ENCODE results near the gene TCP1. TPM values are rescaled to one million over a fixed set of nuclear protein-coding genes. Genes with fewer than 3 reads are reported as not detected.
A peak's percentile ranks its signal among the peaks of the same experiment; 100 is the strongest.

Gene TCP1
- total RNA-seq, 1 donor, result 170 TPM

GRCh38 chr6:159728531-159728964 is 60.9 kb downstream of the TCP1 start:
- DNase-seq (ENCODE audit: insufficient read length, low spot score, missing footprints), result no peak
- peaks cover 9% of the 10 kb centered on the region for H3K36me3 ChIP-seq (ENCODE audit: insufficient read depth, low read length)

More at GRCh38 chr6:159728531-159728964, 60.9 kb downstream of the TCP1 start:
- Histone ChIP-seq H3K27ac (ENCODE audit: low read depth, low read length) (peak overlapping the region; percentile 91), H3K9me3 (ENCODE audit: low read depth, low read length) (no peaks in the 10 kb centered on the region), H3K4me1 (ENCODE audit: insufficient read depth, low read length) (peaks cover 25% of the 10 kb centered on the region), H4K20me1 (ENCODE audit: insufficient read depth, low read length) (peaks cover 53% of the 10 kb centered on the region), H2AFZ (ENCODE audit: low read length) (no peak overlapping the region), H3K4me3 (ENCODE audit: insufficient read depth, low read length) (peak overlapping the region; percentile 84), H3K79me2 (ENCODE audit: insufficient read depth, low read length) (peaks cover 95% of the 10 kb centered on the region), H3K27me3 (ENCODE audit: insufficient read depth, low read length) (no peaks in the 10 kb centered on the region), H3K4me2 (ENCODE audit: insufficient read depth, low read length) (peak overlapping the region; percentile 97)
- no peak for TF ChIP-seq CTCF (IDR thresholded peaks at IDR 0.05; ENCODE audit: extremely low read depth, low read depth, low read length)

Small RNA genes lying within 50 kb of the gene (small RNA-seq; reads per million reads assigned to genes)
- gene SNORA20, result 389 reads per million, percentile 98 among the genes with 10 or more reads in this experiment
- not detected for gene SNORA29

Other genes starting within 250 kb of the TCP1 start
- gene SOD2, start 96.4 kb downstream of the TCP1 start, total RNA-seq, result 294 and 544 TPM in 2 replicates
- gene WTAP, start 62.1 kb downstream of the TCP1 start, total RNA-seq, result 109 and 119 TPM in 2 replicates
- gene ACAT2, start 27.6 kb downstream of the TCP1 start, total RNA-seq, result 41.6 and 53.6 TPM in 2 replicates
- 47.8 and 53.9 TPM in 2 replicates for gene MRPL18, start 865 bp upstream of the TCP1 start, total RNA-seq
- 0.29 TPM in 1 of 2 replicates, not detected in the other for gene PNLDC1, start 10.7 kb upstream of the TCP1 start, total RNA-seq
- under 0.01 TPM in 1 of 2 replicates, not detected in the other for gene MAS1, start 101.4 kb upstream of the TCP1 start, total RNA-seq
- gene IGF2R, start 179.5 kb upstream of the TCP1 start, total RNA-seq, result 174 and 177 TPM in 2 replicates